Stimulated activated CD8-positive, alpha-beta memory T cell treated with anti-CD3 and anti-CD28 coated beads, Interleukin-2, amount 100 ng/mL, for 48 hours (primary cell): ENCODE results near the gene RARRES2.

Experiments
- DNase-seq, 2 donors: peaks; one replicate each; pipeline ENCODE4 v3.0.0-alpha.2; 2020; ENCODE audit warnings: low read depth in 2 of 2

The RARRES2 gene

GRCh38 chr7:150361807-150362621 is 20.6 kb upstream of the RARRES2 start:
- no peak for DNase-seq

- no peak for DNase-seq
These were observed 20.0 kb upstream of the RARRES2 start for GRCh38 chr7:150361402-150361801.

- DNase-seq, result no peak
These were observed 19.1 kb upstream of the RARRES2 start for GRCh38 chr7:150360363-150361058.

- DNase-seq, result no peak
These were observed 18.4 kb upstream of the RARRES2 start for GRCh38 chr7:150359622-150360362.

GRCh38 chr7:150358988-150359621 is 17.7 kb upstream of the RARRES2 start:
- DNase-seq, result no peak

- no peak for DNase-seq
These were observed 17.0 kb upstream of the RARRES2 start for GRCh38 chr7:150358433-150358832.

GRCh38 chr7:150357771-150358427 is 16.5 kb upstream of the RARRES2 start:
- DNase-seq, result no peak

GRCh38 chr7:150357270-150357669 is 15.8 kb upstream of the RARRES2 start:
- DNase-seq, result peak; percentile 35 to 49

- DNase-seq, result no peak
These were observed 15.0 kb upstream of the RARRES2 start for GRCh38 chr7:150356265-150356897.

GRCh38 chr7:150355666-150356059 is 14.2 kb upstream of the RARRES2 start:
- DNase-seq, result no peak

GRCh38 chr7:150351587-150352194 is 10.3 kb upstream of the RARRES2 start:
- no peak for DNase-seq

- DNase-seq, result no peak
These were observed 5.5 kb upstream of the RARRES2 start for GRCh38 chr7:150346922-150347321.

GRCh38 chr7:150345012-150345411 is 3.6 kb upstream of the RARRES2 start:
- no peak for DNase-seq

- DNase-seq, result no peak
These were observed 2.9 kb upstream of the RARRES2 start for GRCh38 chr7:150344299-150344698.

- DNase-seq, result no peak
These were observed 1.8 kb upstream of the RARRES2 start for GRCh38 chr7:150343225-150343624.

- DNase-seq, result no peak
These were observed 636 bp upstream of the RARRES2 start for GRCh38 chr7:150342121-150342408.

- no peak for DNase-seq
These were observed 560 bp downstream of the RARRES2 start for GRCh38 chr7:150340875-150341262.

GRCh38 chr7:150340024-150340749 is 1.2 kb downstream of the RARRES2 start:
- peak in 1 of 2 donors; percentile 22 for DNase-seq

GRCh38 chr7:150339409-150339809 is 2.0 kb downstream of the RARRES2 start:
- DNase-seq, result no peak

GRCh38 chr7:150338166-150338829 is 3.1 kb downstream of the RARRES2 start:
- no peak for DNase-seq
